Measurements from ENCODE around the gene CLIC4.
"Not testable (repeated sequence)": the region's sequence is repeated elsewhere in the genome, so short reads cannot be mapped to it uniquely, and the experiment has no call there.

CLIC4 gene

DNA sequence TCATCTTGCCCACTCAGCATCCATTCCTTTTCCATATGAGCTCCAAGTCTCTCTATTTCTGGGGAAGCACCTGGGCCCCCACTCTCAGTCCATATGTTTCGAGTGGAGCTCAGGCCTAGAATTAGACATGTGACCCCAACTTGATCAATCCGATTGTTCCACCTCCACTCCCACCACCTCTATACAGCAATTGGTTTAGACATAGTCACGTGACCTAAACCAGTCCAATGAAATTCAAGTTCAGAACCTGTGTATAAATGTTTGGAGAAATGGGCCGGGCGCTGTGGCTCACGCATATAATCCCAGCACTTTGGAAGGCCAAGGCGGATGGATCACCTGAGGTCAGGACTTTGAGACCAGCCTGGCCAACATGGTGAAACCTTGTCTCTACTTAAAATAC is 29.6 kb upstream of the CLIC4 start:
- POLR2A ChIA-PET, result no interaction called here
- H3K4me3 ChIP-seq (ENCODE audit: low read depth, low read length), result no peak overlapping the region
- TF ChIP-seq, protein P1, sequence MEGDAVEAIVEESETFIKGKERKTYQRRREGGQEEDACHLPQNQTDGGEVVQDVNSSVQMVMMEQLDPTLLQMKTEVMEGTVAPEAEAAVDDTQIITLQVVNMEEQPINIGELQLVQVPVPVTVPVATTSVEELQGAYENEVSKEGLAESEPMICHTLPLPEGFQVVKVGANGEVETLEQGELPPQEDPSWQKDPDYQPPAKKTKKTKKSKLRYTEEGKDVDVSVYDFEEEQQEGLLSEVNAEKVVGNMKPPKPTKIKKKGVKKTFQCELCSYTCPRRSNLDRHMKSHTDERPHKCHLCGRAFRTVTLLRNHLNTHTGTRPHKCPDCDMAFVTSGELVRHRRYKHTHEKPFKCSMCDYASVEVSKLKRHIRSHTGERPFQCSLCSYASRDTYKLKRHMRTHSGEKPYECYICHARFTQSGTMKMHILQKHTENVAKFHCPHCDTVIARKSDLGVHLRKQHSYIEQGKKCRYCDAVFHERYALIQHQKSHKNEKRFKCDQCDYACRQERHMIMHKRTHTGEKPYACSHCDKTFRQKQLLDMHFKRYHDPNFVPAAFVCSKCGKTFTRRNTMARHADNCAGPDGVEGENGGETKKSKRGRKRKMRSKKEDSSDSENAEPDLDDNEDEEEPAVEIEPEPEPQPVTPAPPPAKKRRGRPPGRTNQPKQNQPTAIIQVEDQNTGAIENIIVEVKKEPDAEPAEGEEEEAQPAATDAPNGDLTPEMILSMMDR (IDR thresholded peaks at IDR 0.05; ENCODE audit: insufficient read depth, low read length, missing control alignments), result no peak
- DNase-seq (ENCODE audit: low read depth, low spot score), result no peak
- CTCF ChIA-PET, result interaction anchor here (0.9 kb wide), 2 partner anchors 19 to 27 kb away, joined by 3 to 4 read pairs; no protein-coding TSS in a partner anchor

DNA sequence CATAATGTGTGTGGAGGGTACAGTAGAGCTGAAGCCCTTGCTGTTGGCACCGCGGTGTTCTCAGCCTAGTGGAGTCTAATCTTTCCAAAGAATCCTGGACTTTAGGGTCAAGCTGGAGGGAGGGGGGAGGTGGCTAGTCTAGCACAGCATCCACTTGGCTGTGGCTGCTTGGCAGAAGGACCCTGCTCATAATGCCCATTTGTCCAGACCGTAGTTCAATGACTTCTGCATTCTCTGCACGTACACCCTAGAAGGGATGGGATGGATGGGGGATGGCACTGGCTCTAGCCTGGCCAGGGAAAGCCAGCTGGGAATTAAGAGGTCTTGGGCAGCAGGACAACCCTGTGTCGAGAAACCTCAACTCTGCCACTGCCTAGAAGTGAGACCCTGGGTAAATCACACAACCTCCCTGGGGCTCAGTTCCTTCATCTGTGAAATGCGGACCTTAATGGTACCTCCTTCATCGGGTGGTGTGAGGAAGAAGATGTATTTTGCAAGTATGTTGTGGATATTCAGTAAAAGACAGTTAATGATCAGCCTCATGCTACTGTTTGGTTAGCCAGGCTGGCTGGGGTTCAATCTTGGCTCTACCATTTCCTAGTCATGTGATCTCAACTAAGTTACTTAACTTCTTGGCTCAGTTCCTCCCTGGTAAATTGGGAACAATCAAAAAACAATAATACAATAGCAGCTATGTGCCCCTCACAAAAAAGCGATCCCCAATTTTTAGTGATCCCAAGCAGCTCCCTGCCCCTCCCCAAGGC is 27.2 kb upstream of the CLIC4 start:
- CTCF ChIA-PET, result interaction anchor here (1.0 to 1.4 kb wide), 3 partner anchors 22 to 29 kb away, joined by 3 to 5 read pairs (median 3); no protein-coding TSS in a partner anchor
- POLR2A ChIA-PET, result interaction anchor here (1.5 kb wide), 1 partner anchor 27 kb away, joined by 11 read pairs; the partner anchor contains the start of gene CLIC4
- H3K4me3 ChIP-seq (ENCODE audit: low read depth, low read length), result no peak overlapping the region
- DNase-seq (ENCODE audit: low read depth, low spot score), result no peak
- TF ChIP-seq, protein P1 (IDR thresholded peaks at IDR 0.05; ENCODE audit: insufficient read depth, low read length, missing control alignments), result no peak

DNA sequence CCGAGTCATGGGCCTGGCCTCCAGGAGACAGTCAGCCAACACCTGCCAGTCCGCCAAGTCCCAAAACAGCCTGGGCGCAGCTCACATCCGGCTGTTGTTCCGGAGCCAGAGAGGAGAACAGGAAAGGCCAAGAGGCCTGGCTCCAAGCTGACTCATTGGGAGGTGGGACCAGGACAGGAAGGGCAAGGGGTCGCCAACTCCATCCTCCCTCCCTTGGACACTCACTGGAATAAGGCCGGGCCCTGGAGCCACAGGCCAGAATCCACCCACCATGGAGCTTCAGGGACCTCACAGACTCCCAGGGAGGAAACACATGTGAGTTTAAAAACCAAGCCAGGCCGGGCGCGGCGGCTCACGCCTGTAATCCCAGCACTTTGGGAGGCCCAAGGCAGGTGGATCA is 25.1 kb upstream of the CLIC4 start:
- no peak overlapping the region for H3K4me3 ChIP-seq (ENCODE audit: low read depth, low read length)
- POLR2A ChIA-PET, result interaction anchor here (0.8 kb wide), 1 partner anchor 25 kb away, joined by 3 read pairs; the partner anchor contains the start of gene CLIC4
- DNase-seq (ENCODE audit: low read depth, low spot score), result no peak
- TF ChIP-seq, protein P1 (IDR thresholded peaks at IDR 0.05; ENCODE audit: insufficient read depth, low read length, missing control alignments), result no peak
- CTCF ChIA-PET, result interaction anchor here (1.3 kb wide), 1 partner anchor 13 kb away, joined by 3 read pairs; no protein-coding TSS in a partner anchor

GRCh38 chr1:24721533-24721932 is 23.7 kb upstream of the CLIC4 start:
- CTCF ChIA-PET, result interaction anchor here (1.3 kb wide), 1 partner anchor 17 kb away, joined by 3 read pairs; no protein-coding TSS in a partner anchor
- POLR2A ChIA-PET, result no interaction called here
- no peak for DNase-seq (ENCODE audit: low read depth, low spot score)
- no peak overlapping the region for H3K4me3 ChIP-seq (ENCODE audit: low read depth, low read length)
- TF ChIP-seq, protein P1 (IDR thresholded peaks at IDR 0.05; ENCODE audit: insufficient read depth, low read length, missing control alignments), result no peak

DNA sequence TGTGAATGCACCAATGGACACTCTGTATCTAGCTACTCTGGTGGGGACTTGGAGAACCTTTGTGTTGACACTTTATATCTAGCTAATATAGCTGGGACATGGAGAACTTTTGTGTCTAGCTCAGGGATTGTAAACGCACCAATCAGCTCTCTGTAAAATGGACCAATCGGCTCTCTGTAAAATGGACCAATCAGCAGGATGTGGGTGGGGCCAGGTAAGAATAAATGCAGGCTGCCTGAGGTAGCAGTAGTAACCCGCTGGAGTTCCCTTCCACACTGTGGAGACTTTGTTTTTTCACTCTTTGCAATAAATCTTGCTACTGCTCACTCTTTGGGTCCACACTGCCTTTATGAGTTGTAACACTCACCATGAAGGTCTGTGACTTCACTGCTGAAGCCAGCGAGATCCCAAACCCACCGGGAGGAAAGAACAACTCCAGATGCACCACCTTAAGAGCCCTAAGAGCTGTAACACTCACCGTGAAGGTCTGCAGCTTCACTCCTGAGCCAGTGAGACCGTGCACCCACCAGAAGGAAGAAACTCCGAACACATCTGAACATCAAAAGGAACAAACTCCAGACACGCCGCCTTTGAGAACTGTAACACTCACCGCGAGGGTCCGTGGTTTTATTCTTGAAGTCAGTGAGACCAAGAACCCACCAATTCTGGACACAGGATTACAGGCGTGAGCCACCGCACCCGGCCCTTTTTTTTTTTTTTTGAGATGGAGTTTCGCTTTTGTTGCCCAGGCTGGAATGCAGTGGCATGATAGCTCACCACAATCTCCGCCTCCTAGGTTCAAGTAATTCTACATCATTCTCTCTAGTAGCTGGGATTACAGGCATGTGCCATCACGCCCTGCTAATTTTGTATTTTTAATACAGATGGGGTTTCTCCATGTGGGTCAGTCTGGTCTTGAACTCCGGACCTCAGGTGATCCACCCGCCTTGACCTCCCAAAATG is 22.9 kb upstream of the CLIC4 start:
- ChIA-PET POLR2A (interaction anchor here (0.6 to 3.1 kb wide), 2 partner anchors 23 to 80 kb away, joined by 4 to 18 read pairs; partner anchors contain the start of gene CLIC4), CTCF (interaction anchor here (1.0 to 1.3 kb wide), 3 partner anchors 16 to 34 kb away, joined by 3 to 5 read pairs (median 3); no protein-coding TSS in a partner anchor)
- peak overlapping the region; percentile 36 for H3K4me3 ChIP-seq (ENCODE audit: low read depth, low read length)
- not testable (repeated sequence) for DNase-seq (ENCODE audit: low read depth, low spot score)

DNA sequence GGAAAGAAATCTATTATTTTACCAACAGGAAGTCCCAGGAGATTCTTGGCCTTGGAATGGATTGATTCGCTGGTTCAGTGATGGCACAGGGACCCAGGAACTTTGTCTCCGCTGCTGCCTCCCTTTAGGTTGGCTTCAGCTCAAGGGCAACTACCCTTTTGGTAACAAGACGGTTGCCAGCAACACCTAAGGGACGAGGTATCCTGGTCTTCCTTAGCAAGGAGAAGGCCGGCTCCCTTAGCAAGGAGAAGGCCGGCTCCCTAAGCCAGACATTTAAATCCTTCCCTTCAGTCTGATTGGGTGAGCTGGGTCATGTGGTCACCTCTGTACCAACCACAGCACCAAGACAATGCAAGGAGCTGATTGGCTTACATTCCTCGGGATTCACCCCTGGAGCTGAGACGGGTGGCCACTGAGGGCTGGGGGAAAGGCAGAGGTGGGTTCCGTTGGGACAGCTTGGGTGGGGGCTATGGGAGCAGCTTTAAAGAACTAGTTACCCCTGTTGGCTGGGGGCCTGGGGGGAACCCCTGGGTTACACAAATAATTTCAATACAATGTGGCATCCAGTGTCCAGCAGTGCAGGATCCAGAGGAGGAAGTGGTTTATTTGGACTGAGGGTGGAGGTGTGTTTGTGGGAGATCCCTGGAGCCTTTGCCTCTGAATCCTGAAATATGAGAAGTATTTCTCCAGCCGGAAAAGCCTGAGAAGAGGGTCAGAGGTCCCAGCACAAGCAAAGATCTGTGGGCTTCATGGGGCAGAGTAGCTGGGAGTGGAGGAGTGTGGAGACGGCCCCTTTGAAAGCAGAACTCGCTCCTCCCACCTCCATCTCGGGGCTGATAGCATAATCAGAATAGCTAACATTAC is 20.7 kb upstream of the CLIC4 start:
- ChIA-PET CTCF (interaction anchor here (1.0 to 4.9 kb wide), 5 partner anchors 17 to 103 kb away, joined by 3 to 25 read pairs (median 5); partner anchors contain the start of gene CLIC4), POLR2A (interaction anchor here (0.5 to 3.1 kb wide), 5 partner anchors 12 to 504 kb away, joined by 3 to 18 read pairs (median 5); partner anchors contain the start of gene CLIC4)
- no peak overlapping the region for H3K4me3 ChIP-seq (ENCODE audit: low read depth, low read length)
- DNase-seq (ENCODE audit: low read depth, low spot score), result no peak
- TF ChIP-seq, protein P1 (IDR thresholded peaks at IDR 0.05; ENCODE audit: insufficient read depth, low read length, missing control alignments), result no peak
